Parathyroid adenoma (tissue), 2 donors: ENCODE results near the gene PCCA.
"Not testable (repeated sequence)": the region's sequence is repeated elsewhere in the genome, so short reads cannot be mapped to it uniquely, and the experiment has no call there.

ENCODE experiments used
- H2AFZ ChIP-seq: fragments of 300-600 bp; sonication (generic); one replicate; pipeline ENCODE4 v1.7.0; 2017; ENCODE audit warnings: antibody characterized with exemption, mild to moderate bottlenecking
- H3K27ac ChIP-seq: fragments of 300-600 bp; sonication (generic); one replicate; pipeline ENCODE4 v1.7.0; 2017
- H3K27me3 ChIP-seq: fragments of 300-600 bp; sonication (generic); one replicate; pipeline ENCODE4 v1.7.0; 2017; ENCODE audit warnings: low read length; ENCODE audit not compliant: control insufficient read depth, insufficient read depth
- H3K36me3 ChIP-seq: fragments of 300-600 bp; sonication (generic); one replicate; pipeline ENCODE4 v1.7.0; 2017; ENCODE audit warnings: low read length; ENCODE audit not compliant: control insufficient read depth, insufficient read depth
- H3K4me1 ChIP-seq: fragments of 300-600 bp; sonication (generic); one replicate; pipeline ENCODE4 v1.7.0; 2017; ENCODE audit warnings: control low read depth
- H3K4me2 ChIP-seq: fragments of 300-600 bp; sonication (generic); one replicate; pipeline ENCODE4 v1.7.0; 2017; ENCODE audit warnings: low read length
- H3K4me3 ChIP-seq: fragments of 300-600 bp; sonication (generic); one replicate; pipeline ENCODE4 v1.7.0; 2017; ENCODE audit warnings: low read depth, low read length
- H3K79me2 ChIP-seq: fragments of 300-600 bp; sonication (generic); one replicate; pipeline ENCODE4 v1.7.0; 2017; ENCODE audit warnings: control low read depth
- H3K9ac ChIP-seq: fragments of 300-600 bp; sonication (generic); one replicate; pipeline ENCODE4 v1.7.0; 2017; ENCODE audit warnings: mild to moderate bottlenecking
- H3K9me3 ChIP-seq: fragments of 300-600 bp; sonication (generic); one replicate; pipeline ENCODE4 v1.7.0; 2017; ENCODE audit warnings: low read length; ENCODE audit not compliant: control insufficient read depth
- TF ChIP-seq, protein P1 (sequence below): fragments of 300-600 bp; sonication (generic); IDR thresholded peaks from one replicate; pipeline ENCODE4 v1.7.0; 2017; ENCODE audit warnings: antibody characterized with exemption, mild to moderate bottlenecking
- donor health status: primary hyperparathyroidism.

Gene PCCA

DNA sequence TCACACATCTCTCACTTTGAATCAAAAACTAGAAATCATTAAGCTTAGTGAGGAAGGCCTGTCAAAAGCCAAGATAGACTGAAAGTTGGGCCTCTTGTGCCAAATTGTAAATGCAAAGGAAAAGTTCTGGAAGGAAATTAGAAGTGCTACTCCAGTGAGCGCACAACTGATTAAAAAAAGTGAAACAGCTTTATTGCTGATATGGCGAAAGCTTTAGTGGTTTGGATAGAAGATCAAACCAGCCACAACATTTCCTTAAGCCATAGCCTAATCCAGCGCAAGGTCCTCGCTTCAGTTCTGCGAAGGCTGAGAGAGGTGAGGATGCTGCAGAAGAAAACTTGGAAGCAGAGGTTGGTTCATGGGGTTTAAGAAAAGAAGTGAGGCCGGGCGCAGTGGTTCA is 7.6 kb downstream of the PCCA start:
- H3K36me3 ChIP-seq: no peaks in the 10 kb centered on the region
- TF ChIP-seq, protein P1, sequence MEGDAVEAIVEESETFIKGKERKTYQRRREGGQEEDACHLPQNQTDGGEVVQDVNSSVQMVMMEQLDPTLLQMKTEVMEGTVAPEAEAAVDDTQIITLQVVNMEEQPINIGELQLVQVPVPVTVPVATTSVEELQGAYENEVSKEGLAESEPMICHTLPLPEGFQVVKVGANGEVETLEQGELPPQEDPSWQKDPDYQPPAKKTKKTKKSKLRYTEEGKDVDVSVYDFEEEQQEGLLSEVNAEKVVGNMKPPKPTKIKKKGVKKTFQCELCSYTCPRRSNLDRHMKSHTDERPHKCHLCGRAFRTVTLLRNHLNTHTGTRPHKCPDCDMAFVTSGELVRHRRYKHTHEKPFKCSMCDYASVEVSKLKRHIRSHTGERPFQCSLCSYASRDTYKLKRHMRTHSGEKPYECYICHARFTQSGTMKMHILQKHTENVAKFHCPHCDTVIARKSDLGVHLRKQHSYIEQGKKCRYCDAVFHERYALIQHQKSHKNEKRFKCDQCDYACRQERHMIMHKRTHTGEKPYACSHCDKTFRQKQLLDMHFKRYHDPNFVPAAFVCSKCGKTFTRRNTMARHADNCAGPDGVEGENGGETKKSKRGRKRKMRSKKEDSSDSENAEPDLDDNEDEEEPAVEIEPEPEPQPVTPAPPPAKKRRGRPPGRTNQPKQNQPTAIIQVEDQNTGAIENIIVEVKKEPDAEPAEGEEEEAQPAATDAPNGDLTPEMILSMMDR: no peak
- H2AFZ ChIP-seq: no peak overlapping the region
- no peaks in the 10 kb centered on the region for H3K27me3 ChIP-seq
- peaks cover 2% of the 10 kb centered on the region for H3K79me2 ChIP-seq
- no peak overlapping the region for H3K4me3 ChIP-seq
- H3K4me1 ChIP-seq: peaks cover 4% of the 10 kb centered on the region
- no peaks in the 10 kb centered on the region for H3K9me3 ChIP-seq
- H3K9ac ChIP-seq: no peak overlapping the region
- no peak overlapping the region for H3K27ac ChIP-seq
- no peak overlapping the region for H3K4me2 ChIP-seq

DNA sequence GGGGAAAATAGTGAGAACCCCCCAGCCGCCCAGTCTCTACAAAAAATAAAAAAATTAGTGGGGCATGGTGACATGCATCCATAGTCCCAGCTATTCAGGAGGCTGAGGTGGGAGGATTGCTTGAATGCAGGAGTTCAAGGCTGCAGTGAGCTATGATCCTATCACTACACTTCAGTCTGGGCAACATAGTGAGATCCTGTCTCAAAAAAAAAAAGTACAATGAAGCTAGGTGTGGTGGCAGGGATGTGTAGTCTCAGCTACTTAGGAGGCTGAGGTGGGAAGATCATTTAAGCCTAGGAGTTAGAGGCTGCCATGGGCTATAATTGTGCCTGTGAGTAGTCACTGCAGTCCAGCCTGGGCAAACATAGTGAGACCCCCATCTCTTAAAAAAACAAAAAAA is 8.9 kb downstream of the PCCA start:
- Histone ChIP-seq H2AFZ (no peak overlapping the region), H3K27me3 (no peaks in the 10 kb centered on the region), H3K79me2 (no peaks in the 10 kb centered on the region), H3K36me3 (no peaks in the 10 kb centered on the region), H3K4me2 (no peak overlapping the region), H3K27ac (no peak overlapping the region), H3K9ac (no peak overlapping the region), H3K4me3 (no peak overlapping the region), H3K9me3 (no peaks in the 10 kb centered on the region), H3K4me1 (peaks cover 4% of the 10 kb centered on the region)
- TF ChIP-seq, protein P1: no peak

DNA sequence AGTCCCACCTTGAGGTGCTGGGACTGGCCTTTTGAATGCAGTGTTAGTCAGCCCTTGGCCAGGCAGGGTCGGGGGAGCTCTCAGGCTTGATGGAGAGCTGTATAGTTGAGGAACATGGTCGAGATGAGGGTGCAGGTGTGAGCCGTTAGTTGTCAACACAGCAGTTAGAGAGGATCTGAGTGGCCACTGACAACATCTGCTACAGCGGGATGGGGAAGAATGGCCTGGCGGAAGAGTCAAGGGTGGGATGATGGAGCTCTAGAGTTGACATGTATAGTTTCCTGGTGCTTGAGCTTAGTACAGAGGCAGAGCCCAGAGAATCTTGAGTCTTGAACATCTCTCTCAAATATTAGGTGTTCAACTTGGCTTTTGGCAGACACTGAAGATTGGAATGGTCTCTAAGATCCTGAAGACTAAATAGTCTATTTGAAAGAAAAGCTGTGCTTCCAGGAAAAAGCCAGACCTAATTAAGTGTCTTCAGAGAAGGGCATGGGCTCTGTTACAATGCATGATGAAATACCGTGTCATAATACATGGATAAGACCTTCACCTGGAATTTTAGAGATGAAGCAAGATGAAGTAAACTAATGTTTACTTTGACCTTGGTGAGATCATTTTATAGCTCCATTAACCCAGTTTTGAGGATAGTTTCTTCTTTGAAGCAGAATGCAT is 9.7 kb downstream of the PCCA start:
- Histone ChIP-seq H3K9me3 (no peaks in the 10 kb centered on the region), H3K36me3 (no peaks in the 10 kb centered on the region), H3K4me1 (peaks cover 4% of the 10 kb centered on the region), H3K4me2 (peak overlapping the region; percentile 56), H3K27me3 (no peaks in the 10 kb centered on the region), H3K27ac (peak overlapping the region; percentile 13), H3K4me3 (no peak overlapping the region), H2AFZ (no peak overlapping the region), H3K9ac (no peak overlapping the region), H3K79me2 (no peaks in the 10 kb centered on the region)
- TF ChIP-seq, protein P1: no peak

DNA sequence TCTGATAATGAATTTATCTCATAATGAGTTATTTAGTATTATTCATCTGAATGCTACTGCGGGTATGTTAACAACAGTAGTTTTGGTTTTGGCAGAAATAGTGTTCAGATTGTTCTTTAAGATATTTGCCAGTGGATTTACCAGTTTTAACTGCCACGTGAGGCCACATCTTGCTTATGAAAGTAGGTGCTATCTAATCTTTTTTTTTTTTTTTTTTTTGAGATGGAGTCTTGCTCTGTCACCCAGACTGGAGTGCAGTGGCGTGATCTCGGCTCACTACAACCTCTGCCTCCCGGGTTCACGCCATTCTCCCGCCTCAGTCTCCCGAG is 10.2 kb downstream of the PCCA start:
- not testable (repeated sequence) for H3K36me3 ChIP-seq, H3K4me1 ChIP-seq, H3K4me3 ChIP-seq, H3K79me2 ChIP-seq, H3K27me3 ChIP-seq, H2AFZ ChIP-seq, H3K9me3 ChIP-seq, H3K9ac ChIP-seq
- Histone ChIP-seq H3K27ac (peak overlapping the region; percentile 36), H3K4me2 (peak overlapping the region; percentile 56)

DNA sequence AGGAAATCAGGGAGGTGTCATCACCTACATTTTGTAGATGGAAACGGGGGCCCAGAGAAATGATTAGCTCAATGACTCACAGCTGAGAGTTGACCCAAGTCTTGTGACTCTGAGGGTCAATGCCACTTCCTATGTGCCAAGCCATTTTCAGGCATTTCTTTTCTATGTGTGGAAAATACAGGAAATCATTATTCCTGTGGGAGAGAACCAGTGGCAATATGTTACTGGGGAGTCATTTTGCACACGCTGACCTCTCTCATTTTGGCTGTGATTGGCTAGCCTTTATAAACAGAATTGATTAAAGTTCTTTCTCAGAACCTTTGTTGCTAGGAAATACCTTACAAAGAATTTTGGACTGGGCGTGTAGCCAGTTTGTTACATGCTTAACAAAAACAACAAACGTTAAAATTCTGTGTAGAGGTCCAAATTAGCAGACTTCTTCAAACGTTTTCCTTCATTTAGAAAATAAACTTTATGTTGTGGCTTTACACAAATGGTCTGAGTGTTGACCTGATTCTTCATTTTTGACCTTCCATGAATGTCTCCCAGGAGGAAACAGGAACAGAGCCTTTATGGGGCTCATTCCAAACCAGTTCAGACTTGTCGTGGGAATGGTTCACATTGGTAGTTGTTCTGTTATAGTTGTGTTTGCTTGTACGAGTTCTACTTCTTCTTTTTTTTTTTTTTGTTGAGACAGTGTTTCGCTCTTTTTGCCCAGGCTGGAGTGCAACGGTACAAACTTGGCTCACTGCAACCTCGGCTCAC is 11.4 kb downstream of the PCCA start:
- H3K27me3 ChIP-seq: no peaks in the 10 kb centered on the region
- no peaks in the 10 kb centered on the region for H3K9me3 ChIP-seq
- H3K9ac ChIP-seq: no peak overlapping the region
- H3K79me2 ChIP-seq: no peaks in the 10 kb centered on the region
- no peaks in the 10 kb centered on the region for H3K36me3 ChIP-seq
- H3K4me2 ChIP-seq: peak overlapping the region; percentile 38
- peak overlapping the region; percentile 36 for H3K27ac ChIP-seq
- peaks cover 4% of the 10 kb centered on the region for H3K4me1 ChIP-seq
- H3K4me3 ChIP-seq: peak overlapping the region; percentile 2
- no peak overlapping the region for H2AFZ ChIP-seq
- TF ChIP-seq, protein P1: no peak
